Measurements from ENCODE around the gene CLMP.
A peak's percentile ranks its signal among the peaks of the same experiment; 100 is the strongest.

DNA sequence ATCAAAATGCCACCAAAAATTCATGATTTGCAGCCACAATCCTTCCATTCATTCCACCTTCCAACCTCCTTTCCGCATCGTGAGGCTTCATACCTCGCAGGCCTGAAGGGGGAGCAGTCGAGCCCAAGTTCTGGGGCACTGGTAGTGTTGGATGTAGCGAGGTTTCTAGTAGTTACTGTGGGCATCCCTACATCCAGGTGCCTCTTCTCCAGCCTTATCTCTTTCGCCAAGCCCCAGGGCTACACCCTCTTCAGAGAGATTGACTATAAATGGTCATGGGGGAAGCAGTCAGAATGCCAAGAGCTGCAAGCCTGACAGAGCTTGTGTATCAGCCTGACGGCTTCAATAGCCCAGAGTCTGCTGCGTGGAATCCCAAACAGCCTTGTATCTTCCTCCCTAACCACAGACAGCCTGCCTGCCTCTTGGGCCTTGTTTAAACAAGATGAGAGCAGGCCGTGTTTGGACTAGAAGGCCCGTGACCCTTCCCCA is 28.9 kb downstream of the CLMP start:
- TF ChIP-seq JUND (IDR thresholded peaks at IDR 0.05) (no peak), RAD21 (IDR thresholded peaks at IDR 0.05) (peak in 1 of 2 donors; percentile 7), TAF1 (conservative IDR thresholded peaks at IDR 0.05) (no peak), YY1 (IDR thresholded peaks at IDR 0.05) (no peak), FOXA2 (IDR thresholded peaks at IDR 0.05) (no peak), EGR1 (IDR thresholded peaks at IDR 0.05; ENCODE audit: low read depth in 2 of 2) (no peak), SP1 (IDR thresholded peaks at IDR 0.05) (no peak)
- TF ChIP-seq, protein P1, sequence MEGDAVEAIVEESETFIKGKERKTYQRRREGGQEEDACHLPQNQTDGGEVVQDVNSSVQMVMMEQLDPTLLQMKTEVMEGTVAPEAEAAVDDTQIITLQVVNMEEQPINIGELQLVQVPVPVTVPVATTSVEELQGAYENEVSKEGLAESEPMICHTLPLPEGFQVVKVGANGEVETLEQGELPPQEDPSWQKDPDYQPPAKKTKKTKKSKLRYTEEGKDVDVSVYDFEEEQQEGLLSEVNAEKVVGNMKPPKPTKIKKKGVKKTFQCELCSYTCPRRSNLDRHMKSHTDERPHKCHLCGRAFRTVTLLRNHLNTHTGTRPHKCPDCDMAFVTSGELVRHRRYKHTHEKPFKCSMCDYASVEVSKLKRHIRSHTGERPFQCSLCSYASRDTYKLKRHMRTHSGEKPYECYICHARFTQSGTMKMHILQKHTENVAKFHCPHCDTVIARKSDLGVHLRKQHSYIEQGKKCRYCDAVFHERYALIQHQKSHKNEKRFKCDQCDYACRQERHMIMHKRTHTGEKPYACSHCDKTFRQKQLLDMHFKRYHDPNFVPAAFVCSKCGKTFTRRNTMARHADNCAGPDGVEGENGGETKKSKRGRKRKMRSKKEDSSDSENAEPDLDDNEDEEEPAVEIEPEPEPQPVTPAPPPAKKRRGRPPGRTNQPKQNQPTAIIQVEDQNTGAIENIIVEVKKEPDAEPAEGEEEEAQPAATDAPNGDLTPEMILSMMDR (IDR thresholded peaks at IDR 0.05; ENCODE audit: low read depth, low read length, missing input control): no peak
- TF ChIP-seq, protein P2, sequence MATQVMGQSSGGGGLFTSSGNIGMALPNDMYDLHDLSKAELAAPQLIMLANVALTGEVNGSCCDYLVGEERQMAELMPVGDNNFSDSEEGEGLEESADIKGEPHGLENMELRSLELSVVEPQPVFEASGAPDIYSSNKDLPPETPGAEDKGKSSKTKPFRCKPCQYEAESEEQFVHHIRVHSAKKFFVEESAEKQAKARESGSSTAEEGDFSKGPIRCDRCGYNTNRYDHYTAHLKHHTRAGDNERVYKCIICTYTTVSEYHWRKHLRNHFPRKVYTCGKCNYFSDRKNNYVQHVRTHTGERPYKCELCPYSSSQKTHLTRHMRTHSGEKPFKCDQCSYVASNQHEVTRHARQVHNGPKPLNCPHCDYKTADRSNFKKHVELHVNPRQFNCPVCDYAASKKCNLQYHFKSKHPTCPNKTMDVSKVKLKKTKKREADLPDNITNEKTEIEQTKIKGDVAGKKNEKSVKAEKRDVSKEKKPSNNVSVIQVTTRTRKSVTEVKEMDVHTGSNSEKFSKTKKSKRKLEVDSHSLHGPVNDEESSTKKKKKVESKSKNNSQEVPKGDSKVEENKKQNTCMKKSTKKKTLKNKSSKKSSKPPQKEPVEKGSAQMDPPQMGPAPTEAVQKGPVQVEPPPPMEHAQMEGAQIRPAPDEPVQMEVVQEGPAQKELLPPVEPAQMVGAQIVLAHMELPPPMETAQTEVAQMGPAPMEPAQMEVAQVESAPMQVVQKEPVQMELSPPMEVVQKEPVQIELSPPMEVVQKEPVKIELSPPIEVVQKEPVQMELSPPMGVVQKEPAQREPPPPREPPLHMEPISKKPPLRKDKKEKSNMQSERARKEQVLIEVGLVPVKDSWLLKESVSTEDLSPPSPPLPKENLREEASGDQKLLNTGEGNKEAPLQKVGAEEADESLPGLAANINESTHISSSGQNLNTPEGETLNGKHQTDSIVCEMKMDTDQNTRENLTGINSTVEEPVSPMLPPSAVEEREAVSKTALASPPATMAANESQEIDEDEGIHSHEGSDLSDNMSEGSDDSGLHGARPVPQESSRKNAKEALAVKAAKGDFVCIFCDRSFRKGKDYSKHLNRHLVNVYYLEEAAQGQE (IDR thresholded peaks at IDR 0.05): no peak
- TF ChIP-seq, protein P3, sequence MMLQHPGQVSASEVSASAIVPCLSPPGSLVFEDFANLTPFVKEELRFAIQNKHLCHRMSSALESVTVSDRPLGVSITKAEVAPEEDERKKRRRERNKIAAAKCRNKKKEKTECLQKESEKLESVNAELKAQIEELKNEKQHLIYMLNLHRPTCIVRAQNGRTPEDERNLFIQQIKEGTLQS (IDR thresholded peaks at IDR 0.05): no peak
